GM19238 (cell line): ENCODE results near the gene GMEB1.
"Not testable (repeated sequence)": the region's sequence is repeated elsewhere in the genome, so short reads cannot be mapped to it uniquely, and the experiment has no call there.

Experiments used
- DNase-seq: peaks from one replicate; pipeline ENCODE4 v3.0.0; 2011; ENCODE audit warnings: low spot score; ENCODE audit not compliant: insufficient read length

The GMEB1 gene

GRCh38 chr1:28671254-28671780, 2.7 kb downstream of the GMEB1 start:
- DNase-seq = no peak

- DNase-seq = not testable (repeated sequence)
Observed at GRCh38 chr1:28672971-28673370, 4.4 kb downstream of the GMEB1 start.

- no peak for DNase-seq
Observed at GRCh38 chr1:28675924-28676257, 7.3 kb downstream of the GMEB1 start.

GRCh38 chr1:28680151-28680550, 11.6 kb downstream of the GMEB1 start:
- no peak for DNase-seq

GRCh38 chr1:28682840-28683239, 14.3 kb downstream of the GMEB1 start:
- no peak for DNase-seq

GRCh38 chr1:28684937-28685336, 16.4 kb downstream of the GMEB1 start:
- DNase-seq = no peak

GRCh38 chr1:28691627-28692026, 23.0 kb downstream of the GMEB1 start:
- DNase-seq = not testable (repeated sequence)

GRCh38 chr1:28703629-28704028, 35.0 kb downstream of the GMEB1 start:
- DNase-seq = no peak

- no peak for DNase-seq
Observed at GRCh38 chr1:28716336-28716735, 47.8 kb downstream of the GMEB1 start.

GRCh38 chr1:28718166-28718565, 49.6 kb downstream of the GMEB1 start:
- no peak for DNase-seq

- no peak for DNase-seq
Observed at GRCh38 chr1:28718586-28719331, 50.2 kb downstream of the GMEB1 start.

GRCh38 chr1:28719332-28719619, 50.7 kb downstream of the GMEB1 start:
- no peak for DNase-seq

- DNase-seq = no peak
Observed at GRCh38 chr1:28720376-28720775, 51.8 kb downstream of the GMEB1 start.

- DNase-seq = not testable (repeated sequence)
Observed at GRCh38 chr1:28721927-28722326, 53.3 kb downstream of the GMEB1 start.

GRCh38 chr1:28725365-28725764, 56.8 kb downstream of the GMEB1 start:
- not testable (repeated sequence) for DNase-seq

- DNase-seq = no peak
Observed at GRCh38 chr1:28735961-28736449, 67.4 kb downstream of the GMEB1 start.

- peak; percentile 89 for DNase-seq
Observed at GRCh38 chr1:28736450-28737306, 68.1 kb downstream of the GMEB1 start, which contains the start of gene YTHDF2. Gene YTHDF2, plus strand, starts transcription at chr1:28736940. Its CDS starts 181 bp downstream, at chr1:28737121.

- peak; percentile 56 for DNase-seq
Observed at GRCh38 chr1:28737307-28738132, 68.9 kb downstream of the GMEB1 start.

- DNase-seq = no peak
Observed at GRCh38 chr1:28740118-28740517, 71.5 kb downstream of the GMEB1 start.

- DNase-seq = no peak
Observed at GRCh38 chr1:28744184-28744583, 75.6 kb downstream of the GMEB1 start.

GRCh38 chr1:28745653-28746173, 77.1 kb downstream of the GMEB1 start:
- no peak for DNase-seq
